DND-41 (cell line): ENCODE results near the gene HTRA1.

Source experiments
- ATAC-seq: fragments of 200-7000 bp; cut with Tn5 transposase; 3 replicates; pipeline ENCODE4 v1.9.1; 2021; ENCODE audit warnings: low read depth; ENCODE audit not compliant: insufficient read depth
- DNase-seq: peaks from one replicate; pipeline ENCODE4 v3.0.0-alpha.2; 2020
- H2AFZ ChIP-seq: 2 replicates; pipeline ENCODE4 v1.6.0; 2012; ENCODE audit warnings: low read depth, low read length
- H3K27ac ChIP-seq: 2 replicates; pipeline ENCODE4 v1.5.1; 2012; ENCODE audit warnings: low read length, inconsistent platforms
- H3K27me3 ChIP-seq: fragments of 200-600 bp; sonication (generic); 2 replicates; pipeline ENCODE4 v1.6.0; 2012; ENCODE audit warnings: low read length, mild to moderate bottlenecking, inconsistent platforms; ENCODE audit not compliant: insufficient read depth, poor library complexity
- H3K36me3 ChIP-seq: 2 replicates; pipeline ENCODE4 v1.5.1; 2012; ENCODE audit warnings: low read length, inconsistent platforms; ENCODE audit not compliant: insufficient read depth
- H3K4me1 ChIP-seq: 2 replicates; pipeline ENCODE4 v1.5.1; 2012; ENCODE audit warnings: mild to moderate bottlenecking, low read length; ENCODE audit not compliant: insufficient read depth
- H3K4me2 ChIP-seq: 2 replicates; pipeline ENCODE4 v1.6.0; 2012; ENCODE audit warnings: mild to moderate bottlenecking, moderate library complexity, low read length, inconsistent platforms; ENCODE audit not compliant: insufficient read depth
- H3K4me3 ChIP-seq, 2 experiments: fragments of 200-600 bp in 1 of 2; shearing (Covaris generic) in 1 of 2; 2 replicates each; pipeline ENCODE4 v1.5.1; 2012 to 2016; ENCODE audit warnings: inconsistent platforms in 2 of 2, low read length in 2 of 2, mild to moderate bottlenecking in 2 of 2, low read depth in 1 of 2, moderate library complexity in 1 of 2
- H3K79me2 ChIP-seq: 2 replicates; pipeline ENCODE4 v1.6.0; 2012; ENCODE audit warnings: low read length, inconsistent platforms; ENCODE audit not compliant: insufficient read depth
- H3K9ac ChIP-seq: 2 replicates; pipeline ENCODE4 v1.6.0; 2012; ENCODE audit warnings: low read depth, mild to moderate bottlenecking, inconsistent platforms, low read length, moderate library complexity
- H3K9me3 ChIP-seq: 2 replicates; pipeline ENCODE4 v1.5.1; 2012; ENCODE audit warnings: low read length, moderate library complexity, mild to moderate bottlenecking, inconsistent platforms; ENCODE audit not compliant: insufficient read depth, severe bottlenecking
- H4K20me1 ChIP-seq: 2 replicates; pipeline ENCODE4 v1.6.0; 2012; ENCODE audit warnings: low read length; ENCODE audit not compliant: insufficient read depth
- CTCF ChIP-seq: IDR thresholded peaks from 2 replicates; pipeline ENCODE4 v1.5.1; 2012; ENCODE audit warnings: borderline replicate concordance, low read length, moderate library complexity, mild to moderate bottlenecking; ENCODE audit not compliant: poor library complexity, severe bottlenecking; ENCODE audit errors: extremely low read depth
- EZH2 ChIP-seq: IDR thresholded peaks from 3 replicates; pipeline ENCODE4 v1.6.1; 2012; ENCODE audit warnings: borderline replicate concordance, low read depth, mild to moderate bottlenecking, moderate library complexity, low read length, inconsistent platforms; ENCODE audit not compliant: severe bottlenecking

The HTRA1 gene

GRCh38 chr10:122507616-122508015 is 46.3 kb downstream of the HTRA1 start:
- TF ChIP-seq CTCF: no peak
- no peak for TF ChIP-seq EZH2
- H2AFZ ChIP-seq: no peak overlapping the region
- peaks cover 4% of the 10 kb centered on the region for H4K20me1 ChIP-seq
- H3K36me3 ChIP-seq: no peaks in the 10 kb centered on the region
- no peaks in the 10 kb centered on the region for H3K79me2 ChIP-seq
- DNase-seq: no peak
- H3K9me3 ChIP-seq: no peaks in the 10 kb centered on the region
- no peak overlapping the region for H3K9ac ChIP-seq
- H3K27me3 ChIP-seq: no peaks in the 10 kb centered on the region
- no peak overlapping the region for H3K4me2 ChIP-seq
- ATAC-seq: no peak
- H3K4me3 ChIP-seq: no peak overlapping the region
- H3K27ac ChIP-seq: no peak overlapping the region
- no peaks in the 10 kb centered on the region for H3K4me1 ChIP-seq

- Histone ChIP-seq H2AFZ (no peak overlapping the region), H3K4me1 (peaks cover 2% of the 10 kb centered on the region), H3K79me2 (no peaks in the 10 kb centered on the region), H3K27ac (no peak overlapping the region), H3K9me3 (no peaks in the 10 kb centered on the region), H3K4me3 (no peak overlapping the region), H3K9ac (no peak overlapping the region), H3K36me3 (no peaks in the 10 kb centered on the region), H3K4me2 (no peak overlapping the region), H4K20me1 (peaks cover 4% of the 10 kb centered on the region), H3K27me3 (no peaks in the 10 kb centered on the region)
- DNase-seq (no peak), ATAC-seq (no peak)
- no peak for TF ChIP-seq CTCF
- no peak for TF ChIP-seq EZH2
Observed at GRCh38 chr10:122508021-122508420, 46.7 kb downstream of the HTRA1 start.

- Histone ChIP-seq H3K36me3 (no peaks in the 10 kb centered on the region), H3K4me2 (no peak overlapping the region), H4K20me1 (peaks cover 4% of the 10 kb centered on the region), H3K27me3 (no peaks in the 10 kb centered on the region), H3K4me1 (peaks cover 6% of the 10 kb centered on the region), H3K4me3 (no peak overlapping the region), H3K27ac (no peak overlapping the region), H3K9ac (no peak overlapping the region), H3K9me3 (no peaks in the 10 kb centered on the region), H2AFZ (no peak overlapping the region), H3K79me2 (no peaks in the 10 kb centered on the region)
- DNase-seq (no peak), ATAC-seq (no peak)
- TF ChIP-seq EZH2 (no peak), CTCF (no peak)
Observed at GRCh38 chr10:122509323-122509722, 48.0 kb downstream of the HTRA1 start.

GRCh38 chr10:122510326-122510725 is 49.0 kb downstream of the HTRA1 start:
- Histone ChIP-seq H3K4me1 (peaks cover 11% of the 10 kb centered on the region), H4K20me1 (no peaks in the 10 kb centered on the region; the same call in 1 of the 2 replicates), H3K27me3 (no peaks in the 10 kb centered on the region), H3K79me2 (no peaks in the 10 kb centered on the region), H3K4me3 (no peak overlapping the region), H3K36me3 (no peaks in the 10 kb centered on the region), H2AFZ (no peak overlapping the region), H3K27ac (no peak overlapping the region), H3K9me3 (no peaks in the 10 kb centered on the region), H3K9ac (no peak overlapping the region), H3K4me2 (no peak overlapping the region)
- no peak for TF ChIP-seq CTCF
- no peak for TF ChIP-seq EZH2
- DNase-seq (no peak), ATAC-seq (no peak)
